ENCODE results near the gene ADSL. TPM values are rescaled to one million over a fixed set of nuclear protein-coding genes. Genes with fewer than 3 reads are reported as not detected.

The ADSL gene
- total RNA-seq, 1 experiment from 2014 or later, result 120 TPM

DNA sequence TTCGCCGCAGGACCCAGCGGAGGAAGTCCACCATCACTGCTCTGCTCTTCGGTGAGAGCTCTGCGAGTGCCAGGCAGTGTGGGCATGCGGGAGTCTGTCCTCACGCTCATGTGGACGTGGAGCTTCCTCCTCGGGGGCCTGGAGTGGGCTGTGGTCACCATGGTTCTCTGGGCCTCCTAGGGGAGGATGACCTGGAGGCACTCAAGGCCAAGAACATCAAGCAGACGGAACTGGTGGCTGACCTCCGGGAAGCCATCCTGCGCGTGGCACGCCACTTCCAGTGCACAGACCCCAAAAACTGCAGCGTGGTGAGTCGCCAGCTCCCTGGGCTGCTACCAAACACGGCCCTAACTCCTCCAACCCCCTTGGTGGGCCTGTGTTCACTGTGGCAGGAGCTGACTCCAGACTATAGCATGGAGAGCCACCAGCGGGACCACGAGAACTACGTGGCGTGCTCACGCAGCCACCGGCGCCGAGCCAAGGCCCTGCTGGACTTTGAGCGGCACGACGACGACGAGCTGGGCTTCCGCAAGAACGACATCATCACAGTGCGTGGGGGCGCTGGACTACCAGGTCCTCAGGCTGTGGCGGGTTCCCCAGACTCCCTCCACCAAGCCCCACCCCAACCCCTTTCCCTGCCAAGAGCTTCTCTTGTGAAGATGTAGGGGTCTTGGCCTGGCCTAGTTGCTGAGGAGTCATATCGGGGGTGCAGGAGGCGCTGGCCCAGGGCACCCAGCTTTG is 60.9 kb downstream of the ADSL start:
- Histone ChIP-seq H3K27me3 (replicated peaks; ENCODE audit: control insufficient read depth, insufficient read depth, low read length) (no peaks in the 10 kb centered on the region), H3K4me3 (ENCODE audit: low read depth, low read length) (no peak overlapping the region), H3K4me1 (no peaks in the 10 kb centered on the region), H3K9me3 (no peaks in the 10 kb centered on the region), H3K36me3 (ENCODE audit: control insufficient read depth, insufficient read depth, low read length) (no peaks in the 10 kb centered on the region; the same call in 1 of the 2 replicates)
- H3K9me3 Mint-ChIP-seq (ENCODE audit: unreplicated experiment), result no peaks in the 10 kb centered on the region
- POLR2A ChIA-PET, result interaction anchor here (0.7 kb wide), 1 partner anchor 13 kb away, joined by 5 read pairs; no protein-coding TSS in a partner anchor
- no TSS peak for BruUV-seq (replicated peaks)
- no peaks in the 10 kb centered on the region for H3K4me1 Mint-ChIP-seq (ENCODE audit: low read depth, unreplicated experiment)
- no peak overlapping the region for H3K4me3 Mint-ChIP-seq (ENCODE audit: unreplicated experiment)
- CTCF ChIA-PET, result interaction anchor here (1.0 kb wide), 1 partner anchor 10 kb away, joined by 4 read pairs; no protein-coding TSS in a partner anchor
- no peaks in the 10 kb centered on the region for H3K27me3 Mint-ChIP-seq (ENCODE audit: insufficient read depth, unreplicated experiment)
- intact Hi-C loops (cut with micrococcal nuclease; ENCODE audit: unreplicated experiment), result no loop called here
- peaks cover 69% of the 10 kb centered on the region for H3K36me3 Mint-ChIP-seq (ENCODE audit: insufficient read depth, unreplicated experiment)
- H3K27ac Mint-ChIP-seq (ENCODE audit: unreplicated experiment), result no peak overlapping the region
- no peak for DNase-seq
- TF ChIP-seq, protein P1, sequence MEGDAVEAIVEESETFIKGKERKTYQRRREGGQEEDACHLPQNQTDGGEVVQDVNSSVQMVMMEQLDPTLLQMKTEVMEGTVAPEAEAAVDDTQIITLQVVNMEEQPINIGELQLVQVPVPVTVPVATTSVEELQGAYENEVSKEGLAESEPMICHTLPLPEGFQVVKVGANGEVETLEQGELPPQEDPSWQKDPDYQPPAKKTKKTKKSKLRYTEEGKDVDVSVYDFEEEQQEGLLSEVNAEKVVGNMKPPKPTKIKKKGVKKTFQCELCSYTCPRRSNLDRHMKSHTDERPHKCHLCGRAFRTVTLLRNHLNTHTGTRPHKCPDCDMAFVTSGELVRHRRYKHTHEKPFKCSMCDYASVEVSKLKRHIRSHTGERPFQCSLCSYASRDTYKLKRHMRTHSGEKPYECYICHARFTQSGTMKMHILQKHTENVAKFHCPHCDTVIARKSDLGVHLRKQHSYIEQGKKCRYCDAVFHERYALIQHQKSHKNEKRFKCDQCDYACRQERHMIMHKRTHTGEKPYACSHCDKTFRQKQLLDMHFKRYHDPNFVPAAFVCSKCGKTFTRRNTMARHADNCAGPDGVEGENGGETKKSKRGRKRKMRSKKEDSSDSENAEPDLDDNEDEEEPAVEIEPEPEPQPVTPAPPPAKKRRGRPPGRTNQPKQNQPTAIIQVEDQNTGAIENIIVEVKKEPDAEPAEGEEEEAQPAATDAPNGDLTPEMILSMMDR (IDR thresholded peaks at IDR 0.05; ENCODE audit: insufficient read depth in 1 of 2, low read depth in 1 of 2, low read length in 1 of 2, severe bottlenecking in 1 of 2, unreplicated experiment in 1 of 2), result no peak

- Histone ChIP-seq H3K4me1 (no peaks in the 10 kb centered on the region), H3K4me3 (ENCODE audit: low read depth, low read length) (no peak overlapping the region), H3K27me3 (replicated peaks; ENCODE audit: control insufficient read depth, insufficient read depth, low read length) (no peaks in the 10 kb centered on the region), H3K36me3 (ENCODE audit: control insufficient read depth, insufficient read depth, low read length) (no peaks in the 10 kb centered on the region; the same call in 1 of the 2 replicates), H3K9me3 (no peaks in the 10 kb centered on the region)
- Mint-ChIP-seq H3K9me3 (ENCODE audit: unreplicated experiment) (no peaks in the 10 kb centered on the region), H3K36me3 (ENCODE audit: insufficient read depth, unreplicated experiment) (peaks cover 73% of the 10 kb centered on the region), H3K27me3 (ENCODE audit: insufficient read depth, unreplicated experiment) (no peaks in the 10 kb centered on the region), H3K4me3 (ENCODE audit: unreplicated experiment) (no peak overlapping the region), H3K27ac (ENCODE audit: unreplicated experiment) (no peak overlapping the region), H3K4me1 (ENCODE audit: low read depth, unreplicated experiment) (no peaks in the 10 kb centered on the region)
- TF ChIP-seq, protein P1 (IDR thresholded peaks at IDR 0.05; ENCODE audit: insufficient read depth in 1 of 2, low read depth in 1 of 2, low read length in 1 of 2, severe bottlenecking in 1 of 2, unreplicated experiment in 1 of 2), result no peak
- BruUV-seq (replicated peaks), result no TSS peak
- DNase-seq, result no peak
- ChIA-PET CTCF (interaction anchor here (1.0 kb wide), 1 partner anchor 11 kb away, joined by 4 read pairs; no protein-coding TSS in a partner anchor), POLR2A (interaction anchor here (0.7 kb wide), 1 partner anchor 12 kb away, joined by 5 read pairs; no protein-coding TSS in a partner anchor)
- intact Hi-C loops (cut with micrococcal nuclease; ENCODE audit: unreplicated experiment), result no loop called here
Observed at GRCh38 chr22:40407831-40408717, 61.8 kb downstream of the ADSL start.
